HCT116 (cell line): Measurements from ENCODE around the gene ARRDC5. TPM values are rescaled to one million over a fixed set of nuclear protein-coding genes. Genes with fewer than 3 reads are reported as not detected.
A peak's percentile ranks its signal among the peaks of the same experiment; 100 is the strongest.

Experiments
- ATAC-seq: fragments of 200-7000 bp; cut with Tn5 transposase; 2 replicates; pipeline ENCODE4 v1.9.1; 2020; ENCODE audit warnings: mild to moderate bottlenecking, moderate library complexity
- BruUV-seq: library from RNA; stranded (reverse); fragments of 400-500 nt; replicated peaks from 2 replicates; lab custom pipeline; 2021; lab: Mats Ljungman, UMichigan
- CTCF ChIA-PET: fragments of 300-600 bp; sonication (Branson Sonifier 250); formaldehyde crosslinking; loops from one replicate; lab custom pipeline; 2021; ENCODE audit warnings: antibody characterized with exemption; lab: Charles Lee
- POLR2A ChIA-PET: fragments of 300-600, 350-600 bp; sonication (Branson Sonifier 250); formaldehyde crosslinking; loops from one replicate; lab custom pipeline; 2021; ENCODE audit warnings: antibody characterized with exemption; lab: Charles Lee
- RAD21 ChIA-PET, 2 experiments: fragments of 300-600 bp; sonication (Branson Sonifier 250); formaldehyde crosslinking; loops; one replicate each; lab custom pipeline; 2023; ENCODE audit warnings: low total read pairs in 2 of 2; ENCODE audit not compliant: uncharacterized antibody in 2 of 2, unreplicated experiment in 2 of 2, low non-redundant PET in 1 of 2; lab: Charles Lee
- DNase-seq: peaks from one replicate; pipeline ENCODE4 v3.0.0-alpha.2; 2010; ENCODE audit warnings: low read depth, low spot score
- H2AFZ ChIP-seq: fragments of 200-600 bp; shearing (Covaris generic), sonication (generic); 2 replicates; pipeline ENCODE4 v1.6.1; 2017; ENCODE audit warnings: low read depth, mixed run types, mixed read lengths, antibody characterized with exemption, low read length; ENCODE audit not compliant: poor library complexity, severe bottlenecking
- H3K27ac ChIP-seq: 2 replicates; pipeline ENCODE4 v1.5.1; 2012; ENCODE audit warnings: low read depth, low read length
- H3K27me3 ChIP-seq: fragments of 200-600 bp; sonication (generic); 2 replicates; pipeline ENCODE4 v1.6.1; 2016; ENCODE audit warnings: mixed run types, low read length, mixed read lengths; ENCODE audit not compliant: insufficient read depth
- H3K36me3 ChIP-seq, 2 experiments: fragments of 200-500 bp in 1 of 2; fragments of 200-600 bp in 1 of 2; sonication (Bioruptor generic) in 1 of 2; sonication (generic) in 1 of 2; 2 replicates each; pipeline versions ENCODE4 v1.5.1 to v1.6.1; 2014 to 2016; ENCODE audit warnings: low read length in 2 of 2, inconsistent platforms in 1 of 2, mixed read lengths in 1 of 2, mixed run types in 1 of 2; ENCODE audit not compliant: insufficient read depth in 2 of 2, control insufficient read depth in 1 of 2
- H3K4me1 ChIP-seq, 2 experiments: fragments of 200-600 bp in 1 of 2; sonication (generic) in 1 of 2; 2 replicates each; pipeline versions ENCODE4 v1.5.1 to v1.6.1; 2012 to 2017; ENCODE audit warnings: low read length in 2 of 2, inconsistent platforms in 1 of 2, mild to moderate bottlenecking in 1 of 2, mixed read lengths in 1 of 2, mixed run types in 1 of 2, moderate library complexity in 1 of 2; ENCODE audit not compliant: insufficient read depth in 2 of 2, control insufficient read depth in 1 of 2
- H3K4me2 ChIP-seq: fragments of 200-600 bp; sonication (generic); 2 replicates; pipeline ENCODE4 v1.6.1; 2017; ENCODE audit warnings: mixed run types, low read length, mixed read lengths
- H3K4me3 ChIP-seq, 2 experiments: fragments of 200-600 bp in 1 of 2; sonication (generic) in 1 of 2; replicated peaks in 1 of 2; 2 replicates each; pipeline ENCODE4 v1.5.1; 2011 to 2016; ENCODE audit warnings: low read length in 2 of 2, control low read depth in 1 of 2, low read depth in 1 of 2, mild to moderate bottlenecking in 1 of 2, mixed read lengths in 1 of 2, mixed run types in 1 of 2
- H3K79me2 ChIP-seq: fragments of 200-600 bp; sonication (generic); 2 replicates; pipeline ENCODE4 v1.6.1; 2017; ENCODE audit warnings: mild to moderate bottlenecking, mixed run types, low read length, moderate library complexity, mixed read lengths; ENCODE audit not compliant: insufficient read depth
- H3K9ac ChIP-seq: fragments of 200-600 bp; sonication (generic); 2 replicates; pipeline ENCODE4 v1.6.1; 2016; ENCODE audit warnings: low read length, mixed read lengths
- H3K9me2 ChIP-seq: fragments of 200-600 bp; sonication (generic), shearing (Covaris generic); 2 replicates; pipeline ENCODE4 v1.6.1; 2017; ENCODE audit warnings: mixed run types, mild to moderate bottlenecking, moderate library complexity; ENCODE audit not compliant: insufficient read depth
- H3K9me3 ChIP-seq, 2 experiments: fragments of 200-500 bp in 1 of 2; fragments of 200-600 bp in 1 of 2; sonication (Bioruptor generic) in 1 of 2; sonication (generic) in 1 of 2; 2 replicates each; pipeline ENCODE4 v1.6.1; 2014 to 2017; ENCODE audit warnings: low read length in 2 of 2, mixed read lengths in 2 of 2, inconsistent platforms in 1 of 2, low read depth in 1 of 2, mild to moderate bottlenecking in 1 of 2, mixed run types in 1 of 2, moderate library complexity in 1 of 2; ENCODE audit not compliant: control insufficient read depth in 1 of 2, insufficient read depth in 1 of 2
- H4K20me1 ChIP-seq: fragments of 200-600 bp; sonication (generic), shearing (Covaris generic); 2 replicates; pipeline ENCODE4 v1.6.1; 2017; ENCODE audit warnings: mixed run types, mild to moderate bottlenecking, moderate library complexity; ENCODE audit not compliant: insufficient read depth
- CTCF ChIP-seq, 3 experiments: fragments of 200-600 bp in 1 of 3; sonication (generic) in 1 of 3; IDR thresholded peaks in 2 of 3; conservative IDR thresholded peaks in 1 of 3; 2 replicates each; pipeline ENCODE4 v1.5.1; 2012 to 2017; ENCODE audit warnings: low read depth in 2 of 3, low read length in 2 of 3, antibody characterized with exemption in 1 of 3, borderline replicate concordance in 1 of 3, control low read depth in 1 of 3, mild to moderate bottlenecking in 1 of 3, mixed read lengths in 1 of 3, mixed run types in 1 of 3, moderate library complexity in 1 of 3; ENCODE audit not compliant: insufficient read depth in 1 of 3
- EGR1 ChIP-seq: IDR thresholded peaks from 2 replicates; pipeline ENCODE4 v1.6.1; 2012; ENCODE audit warnings: low read depth
- EZH2 ChIP-seq: fragments of 200-600 bp; sonication (generic); IDR thresholded peaks from 2 replicates; pipeline ENCODE4 v1.6.1; 2017; ENCODE audit warnings: antibody characterized with exemption, mixed run types
- FOSL1 ChIP-seq: IDR thresholded peaks from 2 replicates; pipeline ENCODE4 v1.6.1; 2012; ENCODE audit warnings: low read depth
- JUND ChIP-seq: IDR thresholded peaks from 2 replicates; pipeline ENCODE4 v1.6.1; 2012
- MAX ChIP-seq: IDR thresholded peaks from 2 replicates; pipeline ENCODE4 v1.6.1; 2012
- POLR2AphosphoS5 ChIP-seq: IDR thresholded peaks from 2 replicates; pipeline ENCODE4 v1.6.1; 2011; ENCODE audit warnings: mild to moderate bottlenecking, low read depth, low read length, moderate library complexity
- SIN3A ChIP-seq: IDR thresholded peaks from 2 replicates; pipeline ENCODE4 v1.6.1; 2012; ENCODE audit warnings: low read depth
- SP1 ChIP-seq: IDR thresholded peaks from 2 replicates; pipeline ENCODE4 v1.6.1; 2012; ENCODE audit warnings: low read depth
- YY1 ChIP-seq: IDR thresholded peaks from 2 replicates; pipeline ENCODE4 v1.6.1; 2011; ENCODE audit warnings: low read length, low read depth, moderate library complexity, mild to moderate bottlenecking; ENCODE audit not compliant: insufficient replicate concordance; ENCODE audit errors: extremely low read depth
- ZFX ChIP-seq: fragments of 450-650 bp; IDR thresholded peaks from 2 replicates; pipeline ENCODE4 v1.6.1; 2017
- ZNF274 ChIP-seq: fragments of 200-500 bp; sonication (Bioruptor generic); IDR thresholded peaks from 2 replicates; pipeline ENCODE4 v1.6.1; 2014; ENCODE audit warnings: mild to moderate bottlenecking, low read depth, low read length, inconsistent platforms
- intact Hi-C: fragments of 100-400 bp; cut with micrococcal nuclease; formaldehyde crosslinking; loops from 2 replicates; pipeline ENCODE4 v1.10.0; 2022
- total RNA-seq: library from RNA; stranded (reverse); gene quantifications from one replicate; pipeline ENCODE4 v1.2.1, GENCODE V29; 2021; ENCODE audit not compliant: unreplicated experiment

The ARRDC5 gene
- total RNA-seq, 1 experiment from 2014 or later: not detected

- no TSS peak for BruUV-seq
- Histone ChIP-seq H3K9me3 (no peaks in the 10 kb centered on the region), H3K9ac (peak overlapping the region; percentile 98), H3K4me1 (peaks cover 52 to 75% of the 10 kb centered on the region in 2 experiments), H2AFZ (no peak overlapping the region), H3K36me3 (peaks cover 2 to 53% of the 10 kb centered on the region in 2 experiments; a peak in 2 of 4 replicates), H3K27me3 (no peaks in the 10 kb centered on the region), H3K27ac (peak overlapping the region; percentile 98), H4K20me1 (peaks cover 22% of the 10 kb centered on the region; the same call in 1 of the 2 replicates), H3K4me2 (peak overlapping the region; percentile 100), H3K4me3 (peak overlapping the region in 1 of 2 experiments; percentile 47; a peak in 2 of 4 replicates), H3K9me2 (no peaks in the 10 kb centered on the region), H3K79me2 (peaks cover 96% of the 10 kb centered on the region)
- DNase-seq (peak; percentile 76), ATAC-seq (peak; percentile 77)
- POLR2A ChIA-PET: interaction anchor here (1.0 to 6.3 kb wide), 4 partner anchors 12 to 54 kb away, joined by 3 to 54 read pairs (median 5); partner anchors contain the start of genes ARRDC5, KDM4B and PLIN3
- CTCF ChIA-PET: interaction anchor here (1.0 to 4.3 kb wide), 6 partner anchors 14 to 124 kb away, joined by 3 to 55 read pairs (median 4); no protein-coding TSS in a partner anchor
- TF ChIP-seq POLR2AphosphoS5: peak; percentile 31; the same call in 1 of the 2 replicates
- peak; percentile 91 for TF ChIP-seq JUND
- TF ChIP-seq YY1: peak; percentile 39
- TF ChIP-seq FOSL1: peak; percentile 88
- TF ChIP-seq SIN3A: 0 out of 2 replicates have a peak, but pooled peaks have one; percentile 41
- peak; percentile 86 for TF ChIP-seq SP1
- peak; percentile 91 for TF ChIP-seq EGR1
- TF ChIP-seq MAX: peak; percentile 81
- no peak for TF ChIP-seq ZNF274
- no peak for TF ChIP-seq EZH2
- TF ChIP-seq ZFX: no peak
- TF ChIP-seq CTCF (IDR thresholded peaks at IDR 0.05 in 2 of 3, conservative IDR thresholded peaks at IDR 0.05 in 1 of 3; ENCODE audit: borderline replicate concordance in 1 of 3, insufficient read depth in 1 of 3, low read depth in 2 of 3, low read length in 2 of 3): no peak
- RAD21 ChIA-PET: no interaction called here
- intact Hi-C loops: loop anchor here (5.0 to 10.0 kb wide), 2 partner anchors 52 to 120 kb away; partner anchors contain the start of gene KDM4B
Measured at GRCh38 chr19:4914736-4915501, 12.2 kb upstream of the ARRDC5 start.
